Measurements from ENCODE around the gene RNF152. TPM values are rescaled to one million over a fixed set of nuclear protein-coding genes. Genes with fewer than 3 reads are reported as not detected.

RNF152 gene
- total and polyA plus RNA-seq, 2 of the 13 experiments (the other 11 are each of a cell fraction or from before 2014, with no cell fraction given): 0.04 TPM; not detected in 1

DNA sequence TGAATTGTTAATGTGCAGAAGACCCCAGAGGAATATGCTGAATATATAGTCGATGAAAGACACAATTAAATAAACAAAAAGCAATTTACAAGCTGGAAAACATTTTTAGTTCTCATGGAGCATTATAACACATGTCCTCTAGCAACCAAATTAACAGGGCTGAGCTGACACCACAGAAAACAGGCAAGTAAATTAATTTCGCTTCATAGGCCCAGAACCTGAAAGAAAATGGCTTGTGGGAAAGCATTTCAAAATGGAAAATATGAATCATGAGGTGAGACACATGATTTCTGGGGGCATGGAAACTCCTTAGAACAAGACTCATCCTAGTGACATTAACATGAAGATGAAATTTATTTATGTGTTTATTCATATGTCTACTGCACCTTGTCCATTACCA lies 25.0 kb upstream of the RNF152 start:
- in situ Hi-C loops (cut with HindIII; ENCODE audit: extremely low pct_ligation_motif_present, low pct_unique_long_range_greater_than_20kb): no loop called here
- H4K20me1 ChIP-seq (ENCODE audit: insufficient read depth, low read length): no peaks in the 10 kb centered on the region
- ATAC-seq (no peak), DNase-seq (ENCODE audit: low spot score) (no peak), FAIRE-seq (no peak)
- CTCF ChIA-PET (ENCODE audit: low intra/inter-chr PET ratio, low total read pairs): no interaction called here
- H3K4me2 ChIP-seq (ENCODE audit: low read depth, low read length): no peak overlapping the region
- H3K27me3 ChIP-seq (ENCODE audit: control insufficient read depth in 1 of 2, insufficient read depth in 2 of 2, low read length in 2 of 2): 0 out of 5 replicates have a peak, but pooled peaks cover 0 to 3% of the 10 kb centered on the region in 2 experiments
- H2AFZ ChIP-seq (ENCODE audit: low read length): no peak overlapping the region
- no peaks in the 10 kb centered on the region for H3K36me3 ChIP-seq (replicated peaks in 1 of 2; ENCODE audit: control insufficient read depth in 1 of 2, insufficient read depth in 2 of 2, low read length in 2 of 2)
- H3K4me3 ChIP-seq (replicated peaks in 1 of 3; ENCODE audit: insufficient read depth in 1 of 3, low read depth in 2 of 3, low read length in 3 of 3): no peak overlapping the region
- no peaks in the 10 kb centered on the region for H3K9me3 ChIP-seq (ENCODE audit: low read length)
- H3K9ac ChIP-seq (ENCODE audit: insufficient read depth, low read depth, low read length): no peak overlapping the region
- WGBS (ENCODE audit: low lambda C conversion rate): 0% methylated on average over 2 of the region's 2 CpGs
- TF ChIP-seq, protein P1, sequence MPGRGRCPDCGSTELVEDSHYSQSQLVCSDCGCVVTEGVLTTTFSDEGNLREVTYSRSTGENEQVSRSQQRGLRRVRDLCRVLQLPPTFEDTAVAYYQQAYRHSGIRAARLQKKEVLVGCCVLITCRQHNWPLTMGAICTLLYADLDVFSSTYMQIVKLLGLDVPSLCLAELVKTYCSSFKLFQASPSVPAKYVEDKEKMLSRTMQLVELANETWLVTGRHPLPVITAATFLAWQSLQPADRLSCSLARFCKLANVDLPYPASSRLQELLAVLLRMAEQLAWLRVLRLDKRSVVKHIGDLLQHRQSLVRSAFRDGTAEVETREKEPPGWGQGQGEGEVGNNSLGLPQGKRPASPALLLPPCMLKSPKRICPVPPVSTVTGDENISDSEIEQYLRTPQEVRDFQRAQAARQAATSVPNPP (CRISPR knock-in tag; IDR thresholded peaks at IDR 0.05): no peak
- TF ChIP-seq HNF4A (CRISPR knock-in tag; IDR thresholded peaks at IDR 0.05): no peak
- no peak for TF ChIP-seq FOXA1 (IDR thresholded peaks at IDR 0.05)
- no peak for TF ChIP-seq FOXA1 (CRISPR knock-in tag; IDR thresholded peaks at IDR 0.05)
- TF ChIP-seq ZNF230 (CRISPR knock-in tag; IDR thresholded peaks at IDR 0.05): no peak
- no peak for TF ChIP-seq JUN (CRISPR knock-in tag; IDR thresholded peaks at IDR 0.05)
- no peak for TF ChIP-seq GTF3A (CRISPR knock-in tag; conservative IDR thresholded peaks at IDR 0.05)
- TF ChIP-seq RFXANK (CRISPR knock-in tag; IDR thresholded peaks at IDR 0.05): no peak
- TF ChIP-seq, protein P2, sequence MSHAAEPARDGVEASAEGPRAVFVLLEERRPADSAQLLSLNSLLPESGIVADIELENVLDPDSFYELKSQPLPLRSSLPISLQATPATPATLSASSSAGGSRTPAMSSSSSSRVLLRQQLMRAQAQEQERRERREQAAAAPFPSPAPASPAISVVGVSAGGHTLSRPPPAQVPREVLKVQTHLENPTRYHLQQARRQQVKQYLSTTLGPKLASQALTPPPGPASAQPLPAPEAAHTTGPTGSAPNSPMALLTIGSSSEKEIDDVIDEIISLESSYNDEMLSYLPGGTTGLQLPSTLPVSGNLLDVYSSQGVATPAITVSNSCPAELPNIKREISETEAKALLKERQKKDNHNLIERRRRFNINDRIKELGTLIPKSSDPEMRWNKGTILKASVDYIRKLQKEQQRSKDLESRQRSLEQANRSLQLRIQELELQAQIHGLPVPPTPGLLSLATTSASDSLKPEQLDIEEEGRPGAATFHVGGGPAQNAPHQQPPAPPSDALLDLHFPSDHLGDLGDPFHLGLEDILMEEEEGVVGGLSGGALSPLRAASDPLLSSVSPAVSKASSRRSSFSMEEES (CRISPR knock-in tag; IDR thresholded peaks at IDR 0.05): no peak
- intact Hi-C loops (cut with micrococcal nuclease; ENCODE audit: unreplicated experiment): no loop called here
- POLR2A ChIA-PET: no interaction called here
- no peaks in the 10 kb centered on the region for H3K4me1 ChIP-seq (ENCODE audit: insufficient read depth, low read length)
- H3K27ac ChIP-seq (ENCODE audit: extremely low read length, insufficient read depth, low read length): no peak overlapping the region
- BruUV-seq (replicated peaks): no TSS peak
- no peaks in the 10 kb centered on the region for H3K79me2 ChIP-seq (ENCODE audit: insufficient read depth, low read length)
